Measurements from ENCODE around the gene KDF1. TPM values are rescaled to one million over a fixed set of nuclear protein-coding genes. Genes with fewer than 3 reads are reported as not detected.

KDF1 gene
- total RNA-seq, 6 experiments from 2014 or later: 1.1 to 4.1 (median 2.5) TPM

GRCh38 chr1:26946270-26946669 lies 14.0 kb downstream of the KDF1 start:
- TF ChIP-seq CTCF (IDR thresholded peaks at IDR 0.05) (no peak), POLR2A (IDR thresholded peaks at IDR 0.05) (no peak)
- Histone ChIP-seq H3K4me1 (peaks cover 0 to 84% (median 35%) of the 10 kb centered on the region in 4 donors), H3K4me3 (peak overlapping the region in 2 of 3 donors; percentile 25 to 32), H3K36me3 (peaks cover 8 to 35% (median 14%) of the 10 kb centered on the region in 4 donors), H3K27ac (peak overlapping the region in 2 of 3 donors; percentile 60 to 81), H3K27me3 (no peaks in the 10 kb centered on the region), H3K9me3 (no peaks in the 10 kb centered on the region)
- ATAC-seq: peak; percentile 11 to 42 (median 28)
- intact Hi-C loops (cut with DNase I): no loop called here
- peak in 2 of 3 donors; percentile 68 to 74 for DNase-seq
- WGBS (ENCODE audit: insufficient coverage, low coverage, low lambda C conversion rate, missing lambda C conversion rate): 46% methylated on average over 3 of the region's 4 CpGs

- H3K27ac ChIP-seq: peak overlapping the region in 2 of 3 donors; percentile 60 to 81
- TF ChIP-seq CTCF (IDR thresholded peaks at IDR 0.05): no peak
- TF ChIP-seq POLR2A (IDR thresholded peaks at IDR 0.05): no peak
- ATAC-seq (peak; percentile 71 to 77 (median 74)), DNase-seq (peak; percentile 75 to 88 (median 87))
- no peaks in the 10 kb centered on the region for H3K27me3 ChIP-seq
- 41% methylated on average over 6 of the region's 8 CpGs for WGBS (ENCODE audit: insufficient coverage, low coverage, low lambda C conversion rate, missing lambda C conversion rate)
- peaks cover 8 to 38% (median 15%) of the 10 kb centered on the region in 4 donors for H3K36me3 ChIP-seq
- no peaks in the 10 kb centered on the region for H3K9me3 ChIP-seq
- H3K4me1 ChIP-seq: peaks cover 0 to 87% (median 35%) of the 10 kb centered on the region in 4 donors
- intact Hi-C loops (cut with DNase I): no loop called here
- H3K4me3 ChIP-seq: peak overlapping the region in 2 of 3 donors; percentile 25 to 32
Observed at GRCh38 chr1:26945728-26946127, 14.5 kb downstream of the KDF1 start.

GRCh38 chr1:26945138-26945537 lies 15.1 kb downstream of the KDF1 start:
- peak overlapping the region in 2 of 3 donors; percentile 25 to 32 for H3K4me3 ChIP-seq
- peaks cover 0 to 90% (median 37%) of the 10 kb centered on the region in 4 donors for H3K4me1 ChIP-seq
- WGBS (ENCODE audit: insufficient coverage, low coverage, low lambda C conversion rate, missing lambda C conversion rate): 26% methylated on average over 2 of the region's 2 CpGs
- peak; percentile 1 to 42 (median 32) for ATAC-seq
- no peaks in the 10 kb centered on the region for H3K27me3 ChIP-seq
- peak overlapping the region in 2 of 3 donors; percentile 60 to 81 for H3K27ac ChIP-seq
- TF ChIP-seq POLR2A (IDR thresholded peaks at IDR 0.05) (no peak), CTCF (IDR thresholded peaks at IDR 0.05) (no peak)
- H3K9me3 ChIP-seq: no peaks in the 10 kb centered on the region
- intact Hi-C loops (cut with DNase I): no loop called here
- DNase-seq: peak in 1 of 3 donors; percentile 63
- H3K36me3 ChIP-seq: peaks cover 8 to 38% (median 15%) of the 10 kb centered on the region in 4 donors

- ATAC-seq (no peak), DNase-seq (no peak)
- Histone ChIP-seq H3K4me1 (peaks cover 0 to 87% (median 35%) of the 10 kb centered on the region in 4 donors), H3K9me3 (no peaks in the 10 kb centered on the region), H3K4me3 (no peak overlapping the region), H3K27me3 (no peaks in the 10 kb centered on the region), H3K27ac (peak overlapping the region in 2 of 3 donors; percentile 7 to 81), H3K36me3 (peaks cover 8 to 38% (median 15%) of the 10 kb centered on the region in 4 donors)
- intact Hi-C loops (cut with DNase I): no loop called here
- WGBS (ENCODE audit: insufficient coverage, low coverage, low lambda C conversion rate, missing lambda C conversion rate): 85% methylated on average over 6 of the region's 12 CpGs
- TF ChIP-seq CTCF (IDR thresholded peaks at IDR 0.05): no peak
- no peak for TF ChIP-seq POLR2A (IDR thresholded peaks at IDR 0.05)
Observed at GRCh38 chr1:26942656-26943055, 17.6 kb downstream of the KDF1 start.

Measured in right lobe of liver (tissue), 6 donors.